ENCODE data around the gene CUL9. TPM values are rescaled to one million over a fixed set of nuclear protein-coding genes. Genes with fewer than 3 reads are reported as not detected.
A peak's percentile ranks its signal among the peaks of the same experiment; 100 is the strongest.

The CUL9 gene
- total RNA-seq, 1 experiment from 2014 or later = 39.6 TPM

GRCh38 chr6:43173591-43174262 lies 8.3 kb upstream of the CUL9 start:
- no peak for DNase-seq (ENCODE audit: unreplicated experiment)
- no peaks in the 10 kb centered on the region for H3K27me3 Mint-ChIP-seq (ENCODE audit: insufficient read depth, unreplicated experiment)
- ChIA-PET CTCF (interaction anchor here (0.7 to 1.6 kb wide), 5 partner anchors 19 to 160 kb away, joined by 3 to 7 read pairs (median 5); partner anchors contain the start of genes KLHDC3 and MEA1), POLR2A (interaction anchor here (0.6 to 6.1 kb wide), 16 partner anchors 8 to 622 kb away, joined by 3 to 44 read pairs (median 7); partner anchors contain the start of genes CUL7, CUL9, DNPH1 and KLC4)
- peaks cover 46% of the 10 kb centered on the region for H3K36me3 Mint-ChIP-seq (ENCODE audit: insufficient read depth, unreplicated experiment)
- H3K4me1 Mint-ChIP-seq (ENCODE audit: insufficient read depth, unreplicated experiment) = peaks cover 30% of the 10 kb centered on the region
- no peaks in the 10 kb centered on the region for H3K9me3 Mint-ChIP-seq (ENCODE audit: unreplicated experiment)
- intact Hi-C loops (cut with micrococcal nuclease) = loop anchor here (5.0 kb wide), 1 partner anchor 344 kb away; the partner anchor contains the start of genes POLR1C and YIPF3
- BruUV-seq (replicated peaks) = no TSS peak
- H3K4me3 Mint-ChIP-seq (ENCODE audit: unreplicated experiment) = peak overlapping the region; percentile 87
- no peak for TF ChIP-seq CTCF (IDR thresholded peaks at IDR 0.05; ENCODE audit: unreplicated experiment)
- peak overlapping the region; percentile 83 for H3K27ac Mint-ChIP-seq (ENCODE audit: low read depth, unreplicated experiment)

DNA sequence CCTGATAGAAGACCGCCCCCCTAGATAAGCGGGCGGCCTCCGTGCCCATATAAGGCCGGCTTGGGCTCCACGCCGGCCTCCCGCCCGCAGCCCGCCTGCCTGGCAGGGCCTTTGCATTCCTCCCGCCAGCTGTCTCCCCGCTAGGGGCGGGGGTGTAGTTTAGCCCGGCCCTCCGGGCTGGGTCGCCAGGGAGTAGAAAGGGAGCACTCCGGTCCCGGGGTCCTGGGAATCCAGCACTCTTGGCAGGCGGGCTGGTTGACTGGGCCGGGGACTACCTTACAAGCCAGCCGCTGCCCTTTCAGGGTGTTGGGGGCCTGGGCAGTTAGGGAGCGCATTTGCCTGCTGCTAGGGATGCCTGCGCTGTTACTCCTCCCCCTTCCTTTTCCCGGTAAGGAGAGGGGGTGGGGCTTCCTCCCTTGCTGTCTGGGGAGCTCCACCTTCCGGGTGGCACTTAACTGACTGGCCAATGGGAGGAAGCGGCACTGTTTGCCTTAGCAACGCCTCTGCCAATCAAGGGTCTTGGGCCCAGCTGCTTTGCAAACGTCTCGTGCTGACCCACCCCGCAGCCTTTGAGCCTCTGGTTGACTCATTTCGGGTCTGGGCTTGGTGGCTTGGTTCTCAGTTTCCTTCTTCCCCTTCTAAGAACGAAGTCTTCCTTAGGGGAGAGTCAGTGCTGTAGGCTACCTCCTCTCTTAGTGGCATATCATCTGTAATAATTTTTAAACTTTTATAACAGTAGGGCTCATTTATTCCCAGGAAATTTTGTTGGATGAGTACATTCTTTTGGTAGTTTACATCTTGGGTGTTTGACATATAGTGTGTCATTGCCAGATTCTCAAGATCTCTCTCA lies 7.5 kb upstream of the CUL9 start:
- no TSS peak for BruUV-seq (replicated peaks)
- Mint-ChIP-seq H3K4me1 (ENCODE audit: insufficient read depth, unreplicated experiment) (peaks cover 30% of the 10 kb centered on the region), H3K27me3 (ENCODE audit: insufficient read depth, unreplicated experiment) (no peaks in the 10 kb centered on the region), H3K27ac (ENCODE audit: low read depth, unreplicated experiment) (peak overlapping the region; percentile 83), H3K9me3 (ENCODE audit: unreplicated experiment) (no peaks in the 10 kb centered on the region), H3K4me3 (ENCODE audit: unreplicated experiment) (peak overlapping the region; percentile 87), H3K36me3 (ENCODE audit: insufficient read depth, unreplicated experiment) (peaks cover 53% of the 10 kb centered on the region)
- TF ChIP-seq CTCF (IDR thresholded peaks at IDR 0.05; ENCODE audit: unreplicated experiment) = no peak
- ChIA-PET POLR2A (interaction anchor here (0.6 to 6.1 kb wide), 20 partner anchors 7 to 342 kb away, joined by 3 to 44 read pairs (median 4); partner anchors contain the start of genes CNPY3, CUL9, DNPH1 and KLC4), CTCF (interaction anchor here (1.2 to 1.6 kb wide), 3 partner anchors 31 to 160 kb away, joined by 4 to 6 read pairs (median 5); partner anchors contain the start of genes DNPH1, KLHDC3 and MEA1)
- intact Hi-C loops (cut with micrococcal nuclease) = loop anchor here (5.0 kb wide), 1 partner anchor 343 kb away; the partner anchor contains the start of genes POLR1C and YIPF3
- peak; percentile 99 for DNase-seq (ENCODE audit: unreplicated experiment)

- Mint-ChIP-seq H3K9me3 (ENCODE audit: unreplicated experiment) (no peaks in the 10 kb centered on the region), H3K27me3 (ENCODE audit: insufficient read depth, unreplicated experiment) (no peaks in the 10 kb centered on the region), H3K4me1 (ENCODE audit: insufficient read depth, unreplicated experiment) (peaks cover 25% of the 10 kb centered on the region), H3K27ac (ENCODE audit: low read depth, unreplicated experiment) (peak overlapping the region; percentile 83), H3K36me3 (ENCODE audit: insufficient read depth, unreplicated experiment) (peaks cover 67% of the 10 kb centered on the region), H3K4me3 (ENCODE audit: unreplicated experiment) (no peak overlapping the region)
- DNase-seq (ENCODE audit: unreplicated experiment) = no peak
- POLR2A ChIA-PET = interaction anchor here (1.1 to 6.1 kb wide), 5 partner anchors 10 to 205 kb away, joined by 4 to 44 read pairs (median 8); partner anchors contain the start of genes DNPH1, KLC4, MRPL2 and ZNF318
- TF ChIP-seq CTCF (IDR thresholded peaks at IDR 0.05; ENCODE audit: unreplicated experiment) = no peak
- CTCF ChIA-PET = interaction anchor here (1.2 to 1.6 kb wide), 2 partner anchors 32 to 54 kb away, joined by 4 to 6 read pairs; partner anchors contain the start of gene DNPH1
- intact Hi-C loops (cut with micrococcal nuclease) = no loop called here
- BruUV-seq (replicated peaks) = no TSS peak
Measured at GRCh38 chr6:43175676-43176422, 6.1 kb upstream of the CUL9 start.
